Ureter (tissue), 1 donor: Measurements from ENCODE around the gene LDLRAD2. TPM values are rescaled to one million over a fixed set of nuclear protein-coding genes. Genes with fewer than 3 reads are reported as not detected.

Experiments used
- DNase-seq: peaks from one replicate; pipeline ENCODE4 v3.0.0-alpha.2; 2020; ENCODE audit warnings: low spot score
- total RNA-seq: library from RNA; stranded (reverse); gene quantifications from one replicate; pipeline ENCODE4 v1.2.4, GENCODE V29; 2023
- donor health status: DM: yes; HTN: yes; CAD: no.

LDLRAD2 gene
- total RNA-seq, 1 donor from 2014 or later = 1.1 TPM

DNA sequence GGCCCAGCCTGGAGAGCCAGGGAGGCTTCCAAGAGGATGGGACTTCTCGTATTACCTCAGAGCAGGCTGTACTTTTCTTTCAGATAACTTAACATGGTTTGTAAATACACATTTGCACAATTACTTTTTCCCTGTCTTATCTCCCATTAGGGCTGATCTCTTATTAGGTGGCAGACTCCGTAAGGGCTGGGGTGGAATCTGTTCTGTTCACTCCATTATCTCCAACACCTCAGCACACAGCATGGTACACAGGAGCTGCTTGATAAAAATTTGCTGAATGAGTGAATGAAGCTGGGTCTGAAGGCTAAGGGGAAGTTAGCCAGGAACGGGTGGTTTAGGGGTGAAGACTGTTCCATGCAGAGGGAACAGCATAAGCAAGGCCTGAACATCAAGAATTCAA is 48.9 kb downstream of the LDLRAD2 start:
- DNase-seq = no peak

DNA sequence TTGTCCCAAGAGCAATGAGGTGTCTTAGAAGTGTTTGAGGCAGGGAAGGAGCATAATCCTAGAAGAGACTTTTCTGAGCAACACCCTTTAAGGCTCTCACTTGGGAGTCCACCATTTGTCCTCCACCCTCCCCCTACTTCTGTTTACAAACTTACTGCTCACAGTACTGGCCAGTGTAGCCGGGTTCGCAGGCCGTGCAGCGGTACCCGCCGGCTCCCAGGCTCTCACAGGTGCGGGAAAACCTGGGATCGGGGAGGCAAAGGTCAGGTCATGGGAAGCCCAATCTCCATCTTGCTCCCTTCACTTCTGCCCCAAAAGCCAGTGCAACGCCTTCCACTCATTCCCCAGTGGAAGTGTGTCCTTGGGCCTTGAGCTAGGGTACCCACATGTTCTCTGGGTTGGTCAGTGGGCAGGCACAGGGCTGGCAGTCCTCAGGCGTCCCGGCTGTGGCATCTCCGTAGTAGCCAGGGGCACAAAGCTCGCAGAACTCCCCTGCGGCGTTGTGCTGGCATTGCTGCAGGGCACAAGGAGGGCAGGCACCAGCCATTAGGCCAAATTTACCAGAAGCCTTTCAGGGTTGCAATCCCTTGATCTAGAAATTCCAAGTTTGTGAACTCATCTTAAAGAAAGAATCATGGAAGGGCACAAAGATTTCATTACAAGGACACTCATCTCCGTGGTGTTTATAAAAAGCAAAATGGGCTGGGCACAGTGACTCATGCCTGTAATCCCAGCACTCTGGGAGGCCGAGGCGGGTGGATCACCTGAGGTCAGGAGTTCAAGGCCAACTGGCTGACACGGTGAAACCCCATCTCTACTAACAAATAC is 49.8 kb downstream of the LDLRAD2 start:
- DNase-seq = no peak

DNA sequence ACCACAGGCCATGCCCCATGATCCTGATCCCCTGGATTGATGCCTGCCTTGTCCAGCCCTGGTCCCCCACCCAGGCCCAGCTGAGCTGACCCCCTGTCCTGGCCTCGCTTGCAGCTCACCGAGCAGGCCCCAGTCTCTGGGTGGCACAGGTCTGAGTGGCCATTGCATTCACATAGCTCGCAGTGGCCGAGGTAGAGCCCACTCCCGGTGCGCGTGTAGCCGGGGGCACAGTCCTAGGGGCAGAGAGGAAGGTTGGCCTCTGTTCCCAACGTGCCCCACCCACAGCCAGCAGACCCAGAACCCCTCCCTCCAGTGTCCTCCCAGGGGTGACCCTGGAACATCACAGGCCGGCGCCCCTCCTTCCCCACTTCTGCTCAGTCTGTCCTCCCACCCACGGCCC is 51.9 kb downstream of the LDLRAD2 start:
- no peak for DNase-seq

DNA sequence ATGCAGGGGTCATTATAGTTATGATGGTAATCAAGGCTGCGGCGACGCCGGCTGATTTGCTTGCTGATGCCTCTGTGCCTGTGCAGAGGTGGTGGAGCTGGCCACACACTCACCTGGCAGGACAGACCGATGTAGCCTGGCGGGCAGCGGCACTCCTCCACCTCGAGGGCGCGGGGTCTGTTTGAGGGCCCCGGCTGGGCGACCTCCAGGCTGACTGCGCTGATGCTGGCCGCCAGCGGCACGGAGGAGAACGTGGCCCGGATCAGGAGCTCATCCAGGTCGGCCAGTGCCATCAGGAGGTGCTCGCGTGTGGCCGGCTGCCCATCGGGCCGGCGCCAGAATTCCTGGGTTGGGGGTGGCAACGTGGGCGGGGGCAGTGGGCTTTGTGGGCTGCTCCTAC is 52.7 kb downstream of the LDLRAD2 start:
- DNase-seq = no peak

DNA sequence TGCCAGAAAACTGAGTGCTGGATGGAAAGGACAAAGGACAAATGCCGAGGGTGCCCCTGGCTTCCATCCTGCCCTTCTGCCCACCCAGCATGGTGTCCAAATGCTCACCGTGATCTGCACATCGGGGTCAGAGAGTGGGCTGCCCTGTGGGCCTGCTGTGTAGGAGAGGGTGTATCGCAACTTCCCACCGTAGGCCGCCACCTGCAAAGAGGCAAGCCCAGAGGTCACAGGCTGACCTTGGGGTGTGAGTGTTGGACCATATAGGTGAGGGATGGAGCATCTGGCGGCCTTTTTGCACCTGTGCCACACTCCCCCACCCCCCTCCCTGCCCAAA is 53.5 kb downstream of the LDLRAD2 start:
- DNase-seq = no peak

DNA sequence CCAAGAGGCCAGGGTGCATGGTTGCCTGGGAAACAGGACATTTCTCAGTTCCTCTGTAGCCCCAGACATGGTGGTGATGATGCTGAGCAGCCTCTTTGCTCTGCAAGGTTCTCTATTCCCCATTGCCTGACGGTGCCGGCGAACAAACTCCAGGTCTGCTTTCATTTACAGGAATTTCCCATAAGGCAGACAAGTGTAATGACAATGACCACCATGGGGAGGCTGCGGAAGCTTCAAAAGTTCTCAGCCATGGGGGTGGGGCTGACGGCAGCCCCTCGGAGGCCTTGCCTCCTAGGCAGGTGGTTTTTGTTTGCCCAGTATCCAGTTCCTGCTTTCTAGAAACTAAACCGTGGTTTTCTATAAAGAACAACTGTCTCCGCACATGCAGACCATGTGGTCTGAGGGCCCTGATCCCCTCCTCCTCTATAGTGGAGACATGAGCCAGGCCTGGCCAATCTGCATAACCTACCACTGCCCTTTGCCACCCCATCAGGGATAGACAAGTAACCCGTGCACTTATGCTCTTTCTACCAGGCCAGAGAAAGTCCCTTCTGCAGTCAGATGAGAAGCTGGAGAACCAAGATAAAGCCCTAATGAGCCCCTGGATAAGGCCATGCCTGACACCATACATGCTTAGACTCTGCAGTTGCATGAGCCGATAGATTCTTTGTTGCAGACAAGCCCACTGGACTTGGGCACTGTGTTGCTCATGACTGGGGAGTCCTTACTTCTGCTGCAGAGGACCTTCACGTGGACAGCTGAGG is 54.1 kb downstream of the LDLRAD2 start:
- DNase-seq = no peak

DNA sequence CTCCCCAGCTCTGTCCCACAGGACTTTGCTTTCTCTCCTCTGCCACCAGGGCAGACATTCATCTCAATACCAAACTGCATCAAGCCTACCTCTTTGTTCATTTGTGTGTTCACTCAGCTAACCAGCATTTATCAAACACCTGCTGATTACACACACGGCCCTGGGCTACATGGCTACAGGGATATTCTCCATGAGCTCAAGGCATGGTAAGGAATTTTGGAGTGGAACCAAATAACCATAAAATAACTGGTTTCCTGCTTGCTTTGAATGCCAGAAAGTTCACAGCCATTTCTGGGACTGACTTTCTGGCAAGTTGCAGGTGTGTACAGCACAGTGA is 54.6 kb downstream of the LDLRAD2 start:
- DNase-seq = no peak

DNA sequence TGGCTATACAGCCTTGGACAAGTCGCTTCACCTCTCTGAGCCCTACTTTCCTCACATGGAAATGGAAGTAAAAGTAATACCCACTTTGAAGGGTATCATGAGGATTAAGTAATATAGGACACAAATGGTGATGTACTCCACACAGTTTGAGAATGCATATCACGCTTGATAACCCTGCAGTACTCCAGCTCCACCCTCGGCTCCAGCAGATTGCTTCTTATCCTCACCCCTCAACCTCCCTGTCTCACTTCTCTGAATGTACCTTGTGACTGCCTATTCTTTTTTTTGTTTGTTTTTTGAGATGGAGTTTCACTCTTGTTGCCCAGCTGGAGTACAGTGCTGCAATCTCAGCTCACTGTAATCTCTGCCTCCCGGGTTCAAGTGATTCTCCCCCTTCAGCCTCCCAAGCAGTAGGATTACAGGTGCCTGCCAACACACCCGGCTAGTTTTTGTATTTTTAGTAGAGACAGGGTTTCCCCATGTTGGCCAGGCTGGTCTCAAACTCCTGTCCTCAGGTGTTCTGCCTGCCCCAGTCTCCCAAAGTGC is 55.5 kb downstream of the LDLRAD2 start:
- no peak for DNase-seq

DNA sequence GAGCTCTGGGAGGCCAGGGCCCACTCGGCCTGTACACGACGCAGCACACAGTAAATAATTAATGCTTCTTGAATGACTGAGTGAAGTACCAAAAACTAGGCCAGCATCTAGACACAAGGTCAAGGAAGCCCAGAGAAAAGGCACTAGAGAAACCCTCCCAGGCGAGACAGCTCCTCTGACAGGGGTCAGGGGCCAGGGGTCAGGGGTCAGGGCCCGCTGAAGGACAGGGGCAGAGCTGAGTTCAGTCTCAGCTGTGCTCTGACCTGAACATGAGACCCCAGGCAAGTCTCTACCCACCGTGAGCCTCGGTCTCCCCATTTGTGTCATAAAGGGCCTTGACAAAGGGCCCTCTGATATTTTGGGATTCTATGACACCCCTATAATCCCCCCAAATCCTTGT is 56.4 kb downstream of the LDLRAD2 start:
- no peak for DNase-seq

DNA sequence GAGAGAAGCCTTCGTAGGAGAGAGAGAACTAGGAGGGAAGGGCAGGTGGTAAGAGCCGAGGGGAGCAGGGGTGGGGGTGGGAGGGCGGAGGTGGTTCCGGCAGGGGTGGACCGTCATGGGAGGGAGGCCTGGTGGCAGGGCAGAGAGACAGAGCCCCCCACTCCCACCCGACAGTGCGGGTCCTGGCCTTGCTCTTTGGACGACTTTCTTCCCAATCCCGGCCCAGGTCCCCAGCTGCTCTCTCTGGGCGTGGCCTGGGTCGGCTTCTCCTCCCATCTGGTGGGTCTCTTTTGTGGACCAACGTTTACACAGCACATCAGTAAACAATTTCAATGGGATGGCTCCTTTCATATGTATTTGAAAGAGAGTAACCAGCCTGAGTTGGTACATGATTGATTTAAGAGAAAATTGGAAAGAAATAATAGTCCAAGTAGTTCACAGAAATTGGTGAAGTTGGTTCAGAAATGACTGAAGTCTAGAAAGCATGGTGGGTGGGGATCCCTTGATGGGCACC is 56.9 kb downstream of the LDLRAD2 start:
- no peak for DNase-seq

DNA sequence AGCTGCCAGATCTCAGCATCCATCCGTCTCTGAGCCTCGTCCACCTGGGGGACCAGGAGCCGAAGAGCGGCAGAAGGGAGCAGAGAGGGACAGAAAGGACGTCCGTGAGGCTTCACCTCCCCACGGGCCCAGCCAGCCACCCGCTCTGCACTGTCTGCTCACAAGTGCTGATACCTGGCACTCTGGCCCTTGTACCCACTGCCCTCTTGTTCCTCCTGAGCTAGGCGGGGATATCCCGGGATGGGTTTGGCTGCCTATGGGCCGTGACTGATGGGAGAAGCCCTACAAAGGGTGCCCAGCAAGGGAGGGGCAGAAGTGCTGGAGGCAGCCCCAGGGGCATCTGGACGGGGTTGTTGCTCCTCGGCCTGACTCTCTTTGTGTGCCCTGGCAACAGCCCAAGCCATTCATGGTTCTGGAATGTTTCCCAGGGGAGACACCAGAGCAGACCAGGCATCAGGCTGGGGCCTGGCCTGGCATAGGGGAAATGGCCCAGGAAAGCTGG is 57.6 kb downstream of the LDLRAD2 start:
- DNase-seq = peak; percentile 87

DNA sequence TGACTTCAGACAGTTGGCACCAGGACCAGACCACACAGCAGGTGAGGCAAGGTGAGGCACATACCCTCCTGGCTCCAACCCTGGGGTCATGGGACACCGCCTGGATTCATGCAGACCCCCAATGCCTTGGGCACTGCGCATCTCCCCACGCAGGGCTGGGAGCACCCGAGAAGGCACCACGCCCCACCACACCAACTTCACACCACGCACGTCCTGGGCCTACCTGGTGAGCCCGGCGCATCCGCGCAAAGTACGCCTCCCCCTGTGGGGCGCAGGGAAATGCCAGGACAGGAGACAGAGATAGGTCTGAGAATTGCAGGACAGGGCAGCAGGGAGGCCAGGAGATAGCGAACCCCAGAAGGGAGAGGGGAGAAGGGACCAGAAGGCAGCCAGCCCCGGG is 58.5 kb downstream of the LDLRAD2 start:
- DNase-seq = no peak

DNA sequence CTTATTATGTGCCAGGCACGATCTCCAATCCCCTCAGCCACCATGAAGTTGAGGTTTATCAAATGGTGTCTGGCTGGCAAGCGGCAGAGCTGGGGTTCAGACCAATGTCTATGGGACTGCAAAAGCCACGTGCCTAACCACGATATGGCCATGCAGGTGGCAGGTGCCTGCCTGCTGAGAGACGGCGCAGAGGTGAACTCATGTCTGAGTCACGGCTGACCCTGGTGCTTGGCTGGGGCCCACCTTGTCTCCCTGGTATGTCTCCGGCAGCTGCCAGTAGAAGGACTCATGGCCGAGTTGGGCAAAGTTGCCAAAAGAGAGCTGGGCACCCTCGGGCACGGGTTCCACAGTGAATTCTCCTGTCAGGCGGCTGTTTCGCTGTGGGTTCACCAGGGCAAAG is 59.9 kb downstream of the LDLRAD2 start:
- no peak for DNase-seq

DNA sequence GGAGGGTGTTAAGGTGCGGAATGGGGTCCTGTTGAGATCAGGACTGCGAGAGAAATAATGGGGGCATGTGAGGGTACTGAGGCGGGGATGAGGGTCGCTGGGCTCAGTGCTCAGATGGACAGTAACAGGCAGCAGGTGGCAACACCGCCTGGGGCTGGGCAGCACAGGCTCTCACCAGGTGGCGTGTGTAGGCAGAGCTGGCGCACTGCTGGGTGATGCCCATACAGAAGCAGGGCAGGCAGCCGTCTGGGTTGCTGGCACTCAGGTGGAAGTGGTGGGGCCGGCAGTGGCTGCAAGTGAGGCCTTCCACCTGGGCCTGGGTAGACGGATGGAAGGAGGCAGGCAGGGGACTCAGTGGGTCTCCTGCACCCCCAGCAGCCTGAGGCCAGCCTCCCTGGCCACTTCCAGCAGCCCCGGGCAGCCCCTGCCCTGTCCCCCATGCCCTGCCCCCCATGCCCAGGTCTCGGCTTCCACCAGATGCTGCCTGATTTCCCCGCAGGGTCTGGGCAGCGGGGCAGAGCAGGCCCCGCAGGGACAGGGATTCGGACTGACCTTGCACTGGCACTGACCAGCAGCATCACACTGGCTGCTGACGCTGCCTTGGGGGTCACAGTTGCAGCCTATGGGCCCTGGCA is 60.5 kb downstream of the LDLRAD2 start:
- no peak for DNase-seq

DNA sequence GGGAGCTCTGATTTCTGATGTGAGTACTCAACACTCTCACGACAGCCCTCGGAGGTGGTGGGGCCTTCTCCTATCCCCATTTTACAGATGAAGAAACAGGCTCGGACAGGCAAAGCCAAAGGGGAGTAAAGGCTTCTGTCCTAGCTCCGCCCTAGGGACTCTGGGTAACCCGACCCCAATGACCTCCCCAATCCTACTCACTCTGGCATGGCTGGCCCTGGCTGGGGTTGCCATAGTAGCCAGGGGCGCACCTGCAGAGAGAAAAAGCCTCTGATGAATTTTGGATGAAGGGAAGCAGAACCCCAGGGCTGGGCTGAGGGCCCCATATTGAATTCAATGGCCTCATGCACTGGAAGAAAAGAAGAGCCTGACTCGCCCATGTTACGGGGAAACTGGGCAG is 61.1 kb downstream of the LDLRAD2 start:
- DNase-seq = no peak

DNA sequence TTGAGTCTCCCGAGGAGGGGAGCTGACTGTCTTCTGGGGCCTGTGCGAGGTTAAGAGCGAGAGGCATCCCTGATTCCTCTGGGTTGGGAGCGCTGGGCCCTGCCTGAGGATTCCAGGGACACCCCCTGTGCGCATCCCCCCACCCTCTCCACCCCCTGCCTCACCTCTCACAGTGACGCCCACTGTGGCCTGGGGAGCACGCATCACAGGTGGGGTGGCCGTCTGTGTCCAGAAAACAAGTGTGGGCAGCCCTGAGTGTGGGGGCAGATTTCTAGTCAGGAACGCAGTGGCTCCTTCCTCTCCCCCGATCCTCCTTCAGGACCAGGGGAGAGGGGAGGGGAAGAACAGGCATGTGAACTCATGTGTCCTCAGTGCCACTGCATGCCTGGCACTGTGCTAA is 61.7 kb downstream of the LDLRAD2 start:
- DNase-seq = no peak

DNA sequence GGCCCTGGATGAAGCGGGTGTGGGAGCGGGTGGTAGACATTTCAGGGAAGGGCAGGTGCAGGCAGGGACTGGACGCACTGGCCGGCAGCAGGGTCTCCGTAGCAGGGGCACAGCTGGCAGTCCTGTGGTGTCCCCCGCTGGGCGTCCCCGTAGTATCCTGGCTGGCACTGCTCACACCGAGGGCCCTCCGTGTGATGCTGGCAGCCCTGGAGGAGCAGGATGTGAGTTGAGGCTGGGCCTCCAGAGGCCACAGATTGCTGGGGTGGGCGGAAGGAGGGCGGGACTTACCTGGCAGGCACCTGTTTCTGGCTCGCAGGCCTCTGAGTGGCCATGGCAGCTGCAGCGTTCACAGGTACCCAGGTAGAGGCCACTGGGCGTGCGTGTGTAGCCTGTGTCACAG is 62.3 kb downstream of the LDLRAD2 start:
- DNase-seq = no peak

Other genes with a start within 250 kb of the LDLRAD2 start
- gene RAP1GAP, start 142.9 kb upstream of the LDLRAD2 start, total RNA-seq = 47.0 TPM
- gene USP48, start 29.1 kb upstream of the LDLRAD2 start, total RNA-seq = 93.8 TPM
- gene HSPG2, start 125.0 kb downstream of the LDLRAD2 start, total RNA-seq = 298 TPM
- gene CELA3B, start 164.8 kb downstream of the LDLRAD2 start, total RNA-seq = not detected
- gene CELA3A, start 189.4 kb downstream of the LDLRAD2 start, total RNA-seq = not detected
- 326 TPM for gene CDC42, start 240.4 kb downstream of the LDLRAD2 start, total RNA-seq